Measurements from ENCODE around the gene FAM13A. TPM values are rescaled to one million over a fixed set of nuclear protein-coding genes. Genes with fewer than 3 reads are reported as not detected.
A peak's percentile ranks its signal among the peaks of the same experiment; 100 is the strongest.

FAM13A gene
- total and polyA plus RNA-seq, 12 donors, result 10.1 to 61.6 (median 29.1) TPM

GRCh38 chr4:88830598-88830997, 226.4 kb downstream of the FAM13A start:
- no peak overlapping the region for H3K27ac ChIP-seq
- intact Hi-C loops (cut with DNase I), result no loop called here
- WGBS, 4 donors, result 73 to 86% (median 81%) methylated on average over 2 of the region's 2 CpGs

GRCh38 chr4:88828842-88829571, 228.0 kb downstream of the FAM13A start:
- no peak for TF ChIP-seq POLR2A (IDR thresholded peaks at IDR 0.05)
- no peak for TF ChIP-seq CTCF (IDR thresholded peaks at IDR 0.05)
- no peak overlapping the region for H3K27ac ChIP-seq
- DNase-seq, result no peak
- WGBS, 4 donors, result 0 to 48% (median 22%) methylated on average over 1 of the region's 1 CpG
- no peak overlapping the region for H3K4me3 ChIP-seq
- no peaks in the 10 kb centered on the region for H3K27me3 ChIP-seq
- H3K36me3 ChIP-seq (replicated peaks in 1 of 2), result no peaks in the 10 kb centered on the region
- intact Hi-C loops (cut with DNase I), result no loop called here
- peaks cover 0 to 4% of the 10 kb centered on the region in 2 donors for H3K4me1 ChIP-seq (replicated peaks in 1 of 2)
- no peaks in the 10 kb centered on the region for H3K9me3 ChIP-seq (replicated peaks in 1 of 3)

More at GRCh38 chr4:88830598-88830997, 226.4 kb downstream of the FAM13A start:
- Histone ChIP-seq H3K9me3 (replicated peaks in 1 of 3) (no peaks in the 10 kb centered on the region), H3K36me3 (replicated peaks in 1 of 2) (no peaks in the 10 kb centered on the region), H3K4me3 (no peak overlapping the region), H3K4me1 (replicated peaks in 1 of 2) (no peaks in the 10 kb centered on the region), H3K27me3 (no peaks in the 10 kb centered on the region)
- no peak for DNase-seq
- TF ChIP-seq POLR2A (IDR thresholded peaks at IDR 0.05), result no peak
- no peak for TF ChIP-seq CTCF (IDR thresholded peaks at IDR 0.05)

GRCh38 chr4:88827442-88827841, 229.5 kb downstream of the FAM13A start:
- H3K27me3 ChIP-seq, result no peaks in the 10 kb centered on the region
- H3K36me3 ChIP-seq (replicated peaks in 1 of 2), result no peaks in the 10 kb centered on the region
- no peak for DNase-seq
- H3K4me3 ChIP-seq, result no peak overlapping the region
- intact Hi-C loops (cut with DNase I), result no loop called here
- TF ChIP-seq CTCF (IDR thresholded peaks at IDR 0.05) (no peak), POLR2A (IDR thresholded peaks at IDR 0.05) (no peak)
- WGBS, 4 donors, result 62 to 83% (median 72%) methylated on average over 2 of the region's 2 CpGs
- H3K27ac ChIP-seq, result no peak overlapping the region
- H3K9me3 ChIP-seq (replicated peaks in 1 of 3), result no peaks in the 10 kb centered on the region
- H3K4me1 ChIP-seq (replicated peaks in 1 of 2), result peaks cover under 1 to 7% of the 10 kb centered on the region in 2 donors

- no peaks in the 10 kb centered on the region for H3K36me3 ChIP-seq (replicated peaks in 1 of 2)
- H3K4me1 ChIP-seq (replicated peaks in 1 of 2), result peaks cover 7 to 14% of the 10 kb centered on the region in 2 donors
- peak overlapping the region in 1 of 5 donors; percentile 4 for H3K27ac ChIP-seq
- no peak overlapping the region for H3K4me3 ChIP-seq
- no peaks in the 10 kb centered on the region for H3K9me3 ChIP-seq (replicated peaks in 1 of 3)
- DNase-seq, result no peak
- TF ChIP-seq POLR2A (IDR thresholded peaks at IDR 0.05) (no peak), CTCF (IDR thresholded peaks at IDR 0.05) (no peak)
- no peaks in the 10 kb centered on the region for H3K27me3 ChIP-seq
- intact Hi-C loops (cut with DNase I), result no loop called here
- WGBS, 4 donors, result 84 to 86% (median 84%) methylated on average over 2 of the region's 2 CpGs
Observed at GRCh38 chr4:88826771-88827170, 230.2 kb downstream of the FAM13A start.
